Osteoblast (primary cell): ENCODE data around the gene DEK. TPM values are rescaled to one million over a fixed set of nuclear protein-coding genes. Genes with fewer than 3 reads are reported as not detected.
"Not testable (repeated sequence)": the region's sequence is repeated elsewhere in the genome, so short reads cannot be mapped to it uniquely, and the experiment has no call there.

Experiments used
- DNase-seq: peaks from one replicate; pipeline ENCODE4 v3.0.0; 2011; ENCODE audit warnings: low spot score, mixed read lengths; ENCODE audit not compliant: insufficient read length; ENCODE audit errors: missing footprints
- H2AFZ ChIP-seq: 2 replicates; pipeline ENCODE4 v1.6.0; 2011; ENCODE audit warnings: mild to moderate bottlenecking, low read length
- H3K27ac ChIP-seq: 2 replicates; pipeline ENCODE4 v1.5.1; 2011; ENCODE audit warnings: mild to moderate bottlenecking, low read depth, low read length, moderate library complexity
- H3K27me3 ChIP-seq: 2 replicates; pipeline ENCODE4 v1.6.0; 2012; ENCODE audit warnings: mild to moderate bottlenecking, control low read depth, inconsistent platforms, low read length, moderate library complexity; ENCODE audit not compliant: insufficient read depth
- H3K36me3 ChIP-seq: 2 replicates; pipeline ENCODE4 v1.5.1; 2011; ENCODE audit warnings: mild to moderate bottlenecking, low read length, control low read depth, moderate library complexity; ENCODE audit not compliant: insufficient read depth
- H3K4me1 ChIP-seq: 2 replicates; pipeline ENCODE4 v1.5.1; 2011; ENCODE audit warnings: mild to moderate bottlenecking, low read length, control low read depth, moderate library complexity; ENCODE audit not compliant: insufficient read depth
- H3K4me2 ChIP-seq: 2 replicates; pipeline ENCODE4 v1.6.0; 2011; ENCODE audit warnings: mild to moderate bottlenecking, low read length; ENCODE audit not compliant: insufficient read depth
- H3K4me3 ChIP-seq: fragments of 200-600 bp; sonication (generic); 3 replicates; pipeline ENCODE4 v1.5.1; 2012; ENCODE audit warnings: mild to moderate bottlenecking, low read length, inconsistent platforms; ENCODE audit not compliant: insufficient read depth
- H3K79me2 ChIP-seq: 2 replicates; pipeline ENCODE4 v1.6.0; 2012; ENCODE audit warnings: mild to moderate bottlenecking, low read length, control low read depth, inconsistent platforms; ENCODE audit not compliant: insufficient read depth
- H3K9me3 ChIP-seq: 2 replicates; pipeline ENCODE4 v1.5.1; 2011; ENCODE audit warnings: low read depth, low read length, control low read depth
- H4K20me1 ChIP-seq: 2 replicates; pipeline ENCODE4 v1.6.0; 2012; ENCODE audit warnings: mild to moderate bottlenecking, low read length, control low read depth; ENCODE audit not compliant: insufficient read depth
- CTCF ChIP-seq: IDR thresholded peaks from 2 replicates; pipeline ENCODE4 v1.5.1; 2011; ENCODE audit warnings: mild to moderate bottlenecking, low read depth, low read length, moderate library complexity; ENCODE audit errors: extremely low read depth
- total RNA-seq: library from RNA; depleted of rRNA; stranded (reverse); fragments of >200 nt; gene quantifications from 2 replicates; pipeline ENCODE4 v1.2.3, GENCODE V29; 2012

DEK gene
- total RNA-seq, 1 donor = 102 TPM

DNA sequence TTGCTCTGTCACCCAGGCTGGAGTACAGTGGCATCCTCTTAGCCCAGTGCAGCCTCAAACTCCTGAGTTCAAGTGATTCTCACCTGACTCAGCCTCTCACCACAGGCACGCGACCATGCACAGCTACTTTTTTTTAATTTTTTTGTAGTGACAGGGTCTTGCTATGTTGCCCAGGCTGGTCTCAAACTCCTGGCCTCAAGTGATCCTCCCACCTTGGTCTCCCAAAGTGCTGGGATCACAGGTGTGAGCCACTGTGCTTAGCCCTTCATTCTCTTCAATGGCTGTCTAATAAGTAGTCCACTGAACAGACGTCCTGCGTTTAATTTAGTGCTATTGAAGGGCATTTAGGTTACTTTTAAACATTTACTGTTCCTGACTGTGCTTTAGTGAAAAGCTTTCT lies 81.8 kb downstream of the DEK start:
- no peaks in the 10 kb centered on the region for H3K79me2 ChIP-seq
- no peaks in the 10 kb centered on the region for H3K4me1 ChIP-seq
- H3K36me3 ChIP-seq = no peaks in the 10 kb centered on the region

DNA sequence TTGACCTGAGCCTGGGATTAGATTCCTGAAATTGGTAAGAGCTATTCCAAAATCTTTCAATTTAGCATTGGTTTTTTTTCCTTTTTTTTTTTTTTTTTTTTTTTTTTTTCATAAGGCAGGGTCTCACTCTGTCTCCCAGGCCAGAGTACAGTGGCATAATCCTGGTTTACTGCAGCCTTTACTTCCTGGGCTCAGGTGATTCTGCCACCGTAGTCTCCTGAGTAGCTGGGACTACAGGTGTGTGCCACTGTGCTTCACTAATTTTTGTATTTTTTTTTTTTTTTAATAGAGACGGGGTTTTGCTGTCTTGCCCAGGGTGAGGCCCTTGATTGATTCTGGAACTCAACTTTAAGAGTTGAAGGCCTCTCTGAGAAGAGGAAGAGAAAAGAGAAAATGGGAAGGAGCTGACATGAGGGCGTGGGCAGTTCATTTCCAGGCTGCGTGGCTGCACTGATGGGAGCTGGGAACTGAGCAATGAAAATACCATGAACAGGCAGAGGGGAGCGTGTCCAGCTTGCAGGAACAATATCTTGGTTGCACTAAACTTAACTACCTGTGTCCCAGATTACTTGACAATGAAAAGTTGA lies 84.5 kb downstream of the DEK start:
- no peak for TF ChIP-seq CTCF
- H2AFZ ChIP-seq = no peak overlapping the region
- no peaks in the 10 kb centered on the region for H3K27me3 ChIP-seq
- H4K20me1 ChIP-seq = no peaks in the 10 kb centered on the region
- H3K9me3 ChIP-seq = no peaks in the 10 kb centered on the region
- H3K4me2 ChIP-seq = no peak overlapping the region
- H3K27ac ChIP-seq = no peak overlapping the region
- no peak for DNase-seq
- no peaks in the 10 kb centered on the region for H3K36me3 ChIP-seq
- no peaks in the 10 kb centered on the region for H3K4me1 ChIP-seq
- no peak overlapping the region for H3K4me3 ChIP-seq
- no peaks in the 10 kb centered on the region for H3K79me2 ChIP-seq

More for the DNA sequence above, 81.8 kb downstream of the DEK start:
- H3K27me3 ChIP-seq = no peaks in the 10 kb centered on the region
- H2AFZ ChIP-seq = no peak overlapping the region
- TF ChIP-seq CTCF = no peak
- H3K4me3 ChIP-seq = no peak overlapping the region
- H3K9me3 ChIP-seq = no peaks in the 10 kb centered on the region
- H3K27ac ChIP-seq = no peak overlapping the region
- no peak overlapping the region for H3K4me2 ChIP-seq
- no peak for DNase-seq
- H4K20me1 ChIP-seq = no peaks in the 10 kb centered on the region

GRCh38 chr6:18178960-18179615 lies 85.2 kb downstream of the DEK start:
- Histone ChIP-seq H3K4me3 (no peak overlapping the region), H3K27me3 (no peaks in the 10 kb centered on the region), H3K27ac (no peak overlapping the region), H2AFZ (no peak overlapping the region), H3K4me1 (no peaks in the 10 kb centered on the region), H3K79me2 (no peaks in the 10 kb centered on the region), H3K36me3 (peaks cover 3% of the 10 kb centered on the region), H4K20me1 (no peaks in the 10 kb centered on the region), H3K4me2 (no peak overlapping the region), H3K9me3 (no peaks in the 10 kb centered on the region)
- DNase-seq = no peak
- TF ChIP-seq CTCF = no peak

DNA sequence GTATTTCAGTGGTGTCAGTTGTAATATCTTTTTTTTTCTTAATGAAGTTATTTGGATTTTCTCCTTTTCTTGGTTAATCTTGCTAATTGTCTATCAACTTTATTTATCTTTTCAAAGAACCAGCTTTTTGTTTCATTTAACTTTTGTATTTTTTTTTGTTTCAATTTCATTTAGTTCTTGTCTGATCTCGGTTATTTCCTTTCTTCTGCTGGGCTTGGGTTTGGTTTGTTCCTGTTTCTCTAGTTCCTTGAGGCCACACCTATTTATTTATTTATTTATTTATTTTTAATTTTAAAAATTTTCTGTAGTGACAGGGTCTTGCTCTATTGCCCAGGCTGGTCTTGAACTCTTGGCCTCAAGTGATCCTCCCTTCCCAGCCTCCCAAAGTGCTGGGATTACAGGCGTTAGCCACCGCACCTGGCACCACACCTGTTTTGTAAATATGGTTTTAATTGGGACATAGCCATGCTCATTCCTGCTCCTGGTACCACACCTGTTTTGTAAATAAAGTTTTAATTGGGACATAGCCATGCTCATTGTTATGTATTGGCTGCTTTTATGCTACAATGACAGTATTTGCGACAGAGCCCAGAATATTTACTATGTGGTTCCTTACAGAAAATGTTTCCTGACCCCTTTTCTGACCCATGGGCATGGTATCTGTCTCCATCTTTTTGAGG lies 86.9 kb downstream of the DEK start:
- no peak for TF ChIP-seq CTCF
- no peaks in the 10 kb centered on the region for H4K20me1 ChIP-seq
- H3K36me3 ChIP-seq = peaks cover 6% of the 10 kb centered on the region
- no peak overlapping the region for H3K4me3 ChIP-seq
- DNase-seq = no peak
- H3K79me2 ChIP-seq = no peaks in the 10 kb centered on the region
- H3K4me2 ChIP-seq = no peak overlapping the region
- H3K9me3 ChIP-seq = no peaks in the 10 kb centered on the region
- no peak overlapping the region for H2AFZ ChIP-seq
- H3K27ac ChIP-seq = no peak overlapping the region
- no peaks in the 10 kb centered on the region for H3K27me3 ChIP-seq
- H3K4me1 ChIP-seq = no peaks in the 10 kb centered on the region

DNA sequence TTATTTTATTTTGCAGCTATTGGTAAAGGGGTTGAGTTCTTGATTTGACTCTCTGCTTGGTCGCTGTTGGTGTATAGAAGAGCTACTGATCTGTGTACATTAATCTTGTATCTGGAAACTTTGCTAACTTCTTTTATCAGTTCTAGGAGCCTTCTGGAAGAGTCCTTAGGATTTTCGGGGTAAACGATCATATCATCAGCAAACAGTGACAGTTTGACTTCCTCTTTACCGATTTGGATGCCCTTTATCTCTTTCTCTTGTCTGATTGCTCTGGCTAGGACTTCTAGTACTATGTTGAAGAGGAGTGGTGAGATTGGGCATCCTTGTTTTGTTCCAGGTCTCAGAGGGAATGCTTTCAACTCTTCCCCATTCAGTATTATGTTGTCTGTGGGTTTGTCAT lies 88.1 kb downstream of the DEK start:
- not testable (repeated sequence) for H3K27me3 ChIP-seq, H4K20me1 ChIP-seq, H3K27ac ChIP-seq, DNase-seq, H3K4me1 ChIP-seq, H3K4me2 ChIP-seq, H3K9me3 ChIP-seq, H3K79me2 ChIP-seq, H2AFZ ChIP-seq, H3K4me3 ChIP-seq
- peaks cover 12% of the 10 kb centered on the region for H3K36me3 ChIP-seq
